Sigmoid colon (tissue), 4 donors: ENCODE measurements around the gene PNRC1.
"Not testable (repeated sequence)": the region's sequence is repeated elsewhere in the genome, so short reads cannot be mapped to it uniquely, and the experiment has no call there.

Experiments
- CTCF ChIP-seq, 4 experiments: fragments of 450-650 bp in 3 of 4; fragments of 200-600 bp in 1 of 4; IDR thresholded peaks; one replicate each; pipeline ENCODE4 v1.5.1; 2016 to 2019; ENCODE audit warnings: antibody characterized with exemption in 4 of 4, mild to moderate bottlenecking in 3 of 4, moderate library complexity in 2 of 4
- EP300 ChIP-seq, 4 donors: sonication (generic); formaldehyde crosslinking; IDR thresholded peaks; one replicate each; pipeline ENCODE4 v1.6.1; 2017; ENCODE audit warnings: antibody characterized with exemption in 4 of 4
- POLR2A ChIP-seq, 2 donors: fragments of 450-650 bp; IDR thresholded peaks; one replicate each; pipeline ENCODE4 v1.6.1; 2016; ENCODE audit warnings: antibody characterized with exemption in 2 of 2, mild to moderate bottlenecking in 2 of 2, moderate library complexity in 2 of 2
- POLR2AphosphoS5 ChIP-seq, 4 donors: sonication (generic); formaldehyde crosslinking; IDR thresholded peaks; one replicate each; pipeline ENCODE4 v1.6.1; 2017; ENCODE audit warnings: antibody characterized with exemption in 4 of 4

DNA sequence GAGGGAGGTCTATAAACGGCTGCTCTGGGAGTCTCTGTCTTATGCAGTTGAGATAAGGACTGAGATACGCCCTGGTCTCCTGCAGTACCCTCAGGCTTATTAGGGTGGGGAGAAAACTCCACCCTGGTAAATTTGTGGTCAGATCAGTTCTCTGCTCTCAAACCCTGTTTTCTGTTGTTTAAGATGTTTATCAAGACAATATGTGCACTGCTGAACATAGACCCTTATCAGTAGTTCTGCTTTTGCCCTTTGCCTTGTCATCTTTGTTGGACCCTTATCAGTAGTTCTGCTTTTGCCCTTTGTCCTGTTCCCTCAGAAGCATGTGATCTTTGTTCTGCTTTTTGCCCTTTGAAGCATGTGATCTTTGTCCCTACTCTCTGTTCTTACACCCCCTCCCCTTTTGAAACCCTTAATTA is 47.7 kb downstream of the PNRC1 start:
- TF ChIP-seq CTCF, POLR2A, EP300, POLR2AphosphoS5 (IDR thresholded peaks at IDR 0.05): not testable (repeated sequence)
